Muscle layer of duodenum (tissue), 2 donors: ENCODE data around the gene ITGB2.
"Not testable (repeated sequence)": the region's sequence is repeated elsewhere in the genome, so short reads cannot be mapped to it uniquely, and the experiment has no call there.

Experiments used
- H3K27ac ChIP-seq: one replicate; pipeline ENCODE4 v1.7.0; 2013; ENCODE audit warnings: mild to moderate bottlenecking, low read length
- H3K27me3 ChIP-seq: one replicate; pipeline ENCODE4 v1.7.0; 2013; ENCODE audit warnings: low read depth, mild to moderate bottlenecking, control low read depth, low read length
- H3K36me3 ChIP-seq, 2 donors: one replicate each; pipeline ENCODE4 v1.7.0; 2013; ENCODE audit warnings: low read length in 2 of 2, control low read depth in 1 of 2, mild to moderate bottlenecking in 1 of 2; ENCODE audit not compliant: insufficient read depth in 2 of 2, control insufficient read depth in 1 of 2
- H3K4me1 ChIP-seq, 2 donors: one replicate each; pipeline ENCODE4 v1.7.0; 2013; ENCODE audit warnings: low read length in 2 of 2, mild to moderate bottlenecking in 2 of 2, control low read depth in 1 of 2, moderate library complexity in 1 of 2; ENCODE audit not compliant: insufficient read depth in 2 of 2, control insufficient read depth in 1 of 2
- H3K4me3 ChIP-seq, 2 donors: one replicate each; pipeline ENCODE4 v1.7.0; 2013; ENCODE audit warnings: low read length in 2 of 2, low read depth in 1 of 2, mild to moderate bottlenecking in 1 of 2
- H3K9me3 ChIP-seq, 2 donors: one replicate each; pipeline ENCODE4 v1.7.0; 2013; ENCODE audit warnings: low read length in 2 of 2, control low read depth in 1 of 2, mild to moderate bottlenecking in 1 of 2; ENCODE audit not compliant: control insufficient read depth in 1 of 2
- donor health status: healthy.

Gene ITGB2

DNA sequence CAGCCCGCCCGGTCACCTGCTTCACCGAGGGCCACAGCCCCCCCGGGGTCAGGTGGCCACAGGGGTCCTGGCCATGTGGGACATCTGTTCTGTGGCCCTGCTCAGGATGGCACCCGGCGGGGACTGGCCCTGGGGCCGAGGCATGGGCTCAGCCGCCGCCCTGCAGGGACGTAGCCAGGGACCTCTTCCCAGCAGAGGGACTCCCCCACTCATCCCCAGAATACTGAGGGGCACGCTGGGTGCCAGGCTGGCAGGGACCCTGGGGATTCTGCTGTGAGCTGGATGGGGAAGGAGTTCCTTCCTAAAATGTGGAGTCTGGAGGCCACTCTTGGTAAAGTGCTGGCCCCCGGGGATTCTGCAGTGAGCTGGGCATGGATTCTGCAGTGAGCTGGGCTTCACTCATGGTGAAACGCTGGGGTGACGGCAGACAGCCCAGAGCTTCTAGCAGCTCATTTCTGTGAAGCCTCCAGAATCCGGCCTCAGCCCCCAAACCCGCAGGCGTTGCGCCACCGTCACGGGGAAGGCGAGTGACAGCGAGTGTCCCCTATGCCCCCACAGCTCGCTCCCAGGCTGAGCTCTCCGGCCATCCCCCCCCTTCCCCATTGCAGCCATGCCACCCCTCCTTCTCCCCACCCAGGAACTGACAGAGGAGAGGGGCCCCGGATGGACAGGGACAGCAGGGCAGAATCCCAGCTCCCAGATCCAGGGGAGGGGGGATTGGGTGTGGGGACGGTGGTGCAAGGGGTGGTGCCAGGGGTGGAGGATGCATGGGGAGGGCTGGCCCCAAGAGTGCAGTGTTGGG is 1.4 kb downstream of the ITGB2 start:
- Histone ChIP-seq H3K4me3 (peak overlapping the region; percentile 32 to 52), H3K27me3 (no peaks in the 10 kb centered on the region), H3K36me3 (no peaks in the 10 kb centered on the region), H3K27ac (no peak overlapping the region), H3K4me1 (no peaks in the 10 kb centered on the region), H3K9me3 (no peaks in the 10 kb centered on the region)

DNA sequence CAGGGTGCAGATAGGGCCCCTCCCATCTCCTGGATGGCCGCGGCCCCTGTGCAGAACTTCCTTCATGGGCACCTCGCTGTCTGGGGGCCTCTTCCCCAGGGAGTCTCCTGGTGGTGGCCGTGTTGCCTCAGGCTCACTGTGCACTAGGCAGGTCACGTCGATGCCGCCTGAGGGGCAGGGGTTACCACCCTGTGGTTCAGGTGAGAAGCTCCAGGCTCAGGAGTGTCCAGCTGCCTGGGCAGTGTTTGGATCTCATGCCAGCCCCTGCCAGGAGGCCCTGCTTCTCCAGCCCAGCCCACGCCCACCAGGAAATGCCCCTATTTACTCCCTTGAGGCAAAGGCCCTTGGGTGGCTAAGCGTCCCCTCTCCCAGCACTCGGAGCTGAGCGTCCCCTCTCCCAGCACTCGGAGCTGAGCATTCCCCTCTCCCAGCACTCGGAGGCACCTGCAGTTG is 2.1 kb downstream of the ITGB2 start:
- Histone ChIP-seq H3K27me3 (no peaks in the 10 kb centered on the region), H3K4me3 (peak overlapping the region in 1 of 2 donors; percentile 32), H3K36me3 (no peaks in the 10 kb centered on the region), H3K9me3 (no peaks in the 10 kb centered on the region), H3K4me1 (no peaks in the 10 kb centered on the region), H3K27ac (no peak overlapping the region)

DNA sequence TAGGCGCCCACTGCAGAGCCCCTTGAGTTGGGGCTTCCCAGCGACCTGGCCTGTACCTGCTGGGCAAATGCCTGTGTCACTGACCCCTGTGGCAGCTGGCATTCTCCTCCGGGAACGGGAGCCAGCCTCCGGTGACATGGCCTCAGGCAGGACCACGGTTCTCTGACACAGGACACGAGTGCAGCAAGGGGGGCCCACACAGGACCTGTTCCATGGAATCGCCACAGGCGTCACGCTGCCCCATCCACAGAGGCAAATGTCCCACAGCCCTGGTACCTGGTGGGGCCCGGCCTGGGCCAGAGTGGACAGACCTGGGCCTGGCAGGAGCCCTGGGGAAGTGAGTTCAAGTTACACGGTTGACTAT is 2.6 kb downstream of the ITGB2 start:
- no peak overlapping the region for H3K27ac ChIP-seq
- H3K4me3 ChIP-seq = no peak overlapping the region
- no peaks in the 10 kb centered on the region for H3K4me1 ChIP-seq
- no peaks in the 10 kb centered on the region for H3K27me3 ChIP-seq
- H3K36me3 ChIP-seq = no peaks in the 10 kb centered on the region
- H3K9me3 ChIP-seq = no peaks in the 10 kb centered on the region

DNA sequence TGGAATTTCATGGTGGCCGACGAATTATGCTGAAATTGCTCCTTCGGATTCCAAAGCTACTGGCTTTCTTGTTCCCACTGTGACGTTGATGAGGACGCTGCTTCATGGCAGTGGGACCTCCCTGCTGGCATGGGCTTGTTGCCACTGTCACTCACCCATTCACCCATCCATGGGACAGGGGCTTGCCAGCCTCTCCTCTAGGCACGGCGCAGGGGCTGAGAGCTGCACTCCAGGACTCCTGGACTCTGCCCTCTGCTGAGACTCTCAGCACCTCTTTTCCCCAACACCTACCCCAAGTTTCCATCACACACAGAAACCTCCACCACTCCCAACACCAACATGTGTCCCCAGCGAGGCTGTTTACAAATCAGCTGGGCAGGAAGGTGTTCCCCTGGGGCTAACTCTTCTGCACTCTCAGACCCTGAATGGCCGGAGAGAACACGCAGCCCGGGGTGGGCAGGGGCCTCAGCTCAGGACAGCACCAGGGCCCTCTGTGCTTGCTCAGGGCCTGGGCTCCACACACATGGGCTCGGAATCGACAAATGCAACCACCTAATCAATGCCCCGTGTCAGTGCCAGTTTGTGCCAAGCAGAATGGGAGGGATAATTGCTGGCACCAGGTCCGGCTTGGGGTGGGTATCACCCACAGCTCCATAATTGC is 3.1 kb downstream of the ITGB2 start:
- Histone ChIP-seq H3K36me3 (no peaks in the 10 kb centered on the region), H3K27ac (no peak overlapping the region), H3K27me3 (no peaks in the 10 kb centered on the region), H3K4me1 (no peaks in the 10 kb centered on the region), H3K9me3 (no peaks in the 10 kb centered on the region), H3K4me3 (no peak overlapping the region)

DNA sequence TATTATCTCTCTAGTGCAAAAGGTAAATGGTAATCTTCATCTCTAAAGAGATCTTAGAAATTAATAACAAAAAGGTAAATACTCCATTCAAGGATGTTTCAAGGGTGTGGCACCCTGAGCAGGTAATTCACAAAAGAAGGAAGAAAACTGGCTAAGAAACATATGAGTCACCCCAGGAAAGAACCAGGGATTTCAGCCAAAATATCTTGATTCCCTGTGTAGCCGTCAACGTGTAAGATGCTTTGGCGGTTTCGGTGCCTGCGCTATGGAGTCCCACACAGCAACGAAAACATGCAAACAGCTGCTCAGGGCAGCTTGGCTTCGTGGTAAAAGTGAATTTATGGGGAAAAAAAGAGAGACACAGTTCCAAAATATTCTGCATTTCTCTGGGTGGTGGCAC is 3.7 kb downstream of the ITGB2 start:
- H3K27ac ChIP-seq = no peak overlapping the region
- H3K36me3 ChIP-seq = no peaks in the 10 kb centered on the region
- peaks cover 0 to 5% of the 10 kb centered on the region in 2 donors for H3K4me1 ChIP-seq
- H3K27me3 ChIP-seq = no peaks in the 10 kb centered on the region
- H3K4me3 ChIP-seq = no peak overlapping the region
- no peaks in the 10 kb centered on the region for H3K9me3 ChIP-seq

DNA sequence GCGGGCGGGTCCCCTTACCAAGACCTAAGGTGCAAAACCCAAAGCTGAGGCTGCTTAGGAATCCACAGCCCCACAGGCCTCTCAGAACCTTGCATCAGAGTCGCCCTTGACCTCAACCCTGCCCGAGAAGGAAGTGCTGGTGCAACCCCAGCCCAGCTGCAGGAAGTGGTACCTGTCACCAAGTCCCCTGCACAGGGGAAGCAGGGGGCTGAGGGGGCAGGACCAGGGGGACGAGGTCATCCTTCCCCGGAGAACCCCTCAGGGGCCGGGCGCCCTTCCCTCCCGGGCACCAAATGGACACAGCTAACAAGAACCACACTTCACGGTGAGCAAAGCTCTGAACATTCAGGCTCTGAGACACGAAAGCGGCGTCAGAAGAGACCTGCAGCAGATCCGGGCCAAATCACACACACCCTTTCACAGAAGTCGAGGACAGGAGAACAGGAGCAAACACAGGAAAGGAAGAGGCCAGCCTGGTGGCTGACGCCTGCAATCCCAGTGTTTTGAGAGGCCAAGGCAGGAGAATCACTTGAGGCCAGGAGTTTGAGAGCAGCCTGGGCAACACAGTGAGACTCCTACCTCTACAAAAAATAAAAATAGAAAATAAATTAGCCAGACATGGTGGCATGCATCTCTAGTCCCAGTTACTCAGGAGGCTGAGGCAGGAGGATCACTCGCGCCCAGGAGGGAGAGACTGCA is 6.4 kb downstream of the ITGB2 start:
- Histone ChIP-seq H3K4me1 (peaks cover 13 to 16% of the 10 kb centered on the region in 2 donors), H3K9me3 (no peaks in the 10 kb centered on the region), H3K4me3 (no peak overlapping the region), H3K27ac (no peak overlapping the region), H3K36me3 (no peaks in the 10 kb centered on the region), H3K27me3 (no peaks in the 10 kb centered on the region)

DNA sequence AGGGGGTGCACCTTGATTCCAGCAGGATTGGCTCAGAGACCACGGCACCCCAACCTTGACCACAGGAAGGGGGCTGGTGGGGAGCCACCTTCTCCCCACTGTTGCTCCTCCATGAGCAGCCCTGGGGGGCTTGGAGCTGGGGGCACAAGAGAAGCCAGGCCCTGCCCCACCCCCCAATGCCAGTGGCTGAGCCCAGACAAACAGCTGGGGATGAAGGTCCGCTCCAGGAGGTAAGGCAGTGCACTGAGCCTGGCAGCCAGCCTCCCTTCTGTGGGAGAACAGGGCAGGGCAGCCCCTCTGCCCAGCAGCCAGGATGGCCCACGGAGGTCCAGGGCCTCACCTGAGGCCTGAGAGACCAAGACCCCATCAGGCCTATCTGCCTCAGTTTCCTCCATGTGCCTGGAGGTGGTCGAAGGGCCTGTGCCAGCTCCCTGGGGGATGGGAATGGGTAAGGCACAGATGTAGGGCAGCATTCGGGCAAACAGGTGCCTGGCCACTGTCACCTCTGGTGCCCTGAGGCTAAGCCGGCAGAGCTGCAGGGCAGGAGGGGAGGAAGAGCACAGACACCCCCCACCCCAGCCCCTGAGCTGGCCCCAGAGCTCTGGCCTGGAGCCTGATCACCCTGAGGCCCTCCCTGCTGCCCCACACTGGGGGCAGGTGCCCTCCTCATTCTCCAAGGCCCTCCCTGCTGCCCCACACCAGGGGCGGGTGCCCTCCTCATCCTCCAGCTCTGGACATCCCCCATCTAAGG is 7.1 kb downstream of the ITGB2 start:
- Histone ChIP-seq H3K27me3 (no peaks in the 10 kb centered on the region), H3K27ac (peak overlapping the region; percentile 16), H3K4me1 (peaks cover 13 to 16% of the 10 kb centered on the region in 2 donors), H3K4me3 (no peak overlapping the region), H3K36me3 (no peaks in the 10 kb centered on the region), H3K9me3 (no peaks in the 10 kb centered on the region)

DNA sequence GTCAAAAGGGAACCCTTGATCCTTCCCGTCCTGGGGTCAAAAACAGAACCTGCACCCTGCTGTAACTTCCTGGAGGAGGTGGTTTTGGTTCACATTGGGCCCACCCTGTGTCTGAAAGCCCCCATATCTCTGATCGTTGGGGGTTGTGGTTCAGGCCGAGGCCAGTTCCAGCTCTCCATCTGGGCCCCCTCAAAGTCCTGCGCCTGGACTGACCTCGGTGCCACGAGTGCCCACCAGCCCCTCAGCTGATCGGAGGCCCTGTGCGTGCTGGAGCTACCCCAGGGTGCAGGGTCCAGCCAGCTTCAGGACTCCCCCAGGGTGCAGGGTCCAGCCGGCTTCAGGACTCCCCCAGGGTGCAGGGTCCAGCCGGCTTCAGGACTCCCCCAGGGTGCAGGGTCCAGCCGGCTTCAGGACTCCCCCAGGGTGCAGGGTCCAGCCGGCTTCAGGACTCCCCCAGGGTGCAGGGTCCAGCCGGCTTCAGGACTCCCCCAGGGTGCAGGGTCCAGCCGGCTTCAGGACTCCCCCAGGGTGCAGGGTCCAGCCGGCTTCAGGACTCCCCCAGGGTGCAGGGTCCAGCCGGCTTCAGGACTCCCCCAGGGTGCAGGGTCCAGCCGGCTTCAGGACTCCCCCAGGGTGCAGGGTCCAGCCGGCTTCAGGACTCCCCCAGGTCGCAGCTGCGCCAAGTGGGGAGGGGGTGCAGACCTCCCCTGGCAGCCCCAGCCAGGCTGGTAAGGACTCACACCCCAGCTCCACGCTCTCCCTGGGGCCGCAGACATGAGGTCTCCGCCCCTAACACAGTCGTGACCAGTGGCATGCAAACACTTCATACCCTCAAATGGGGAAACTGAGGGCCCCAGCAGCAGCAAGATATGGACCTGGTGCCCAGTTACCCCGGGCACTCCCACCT is 7.9 kb downstream of the ITGB2 start:
- not testable (repeated sequence) for H3K9me3 ChIP-seq, H3K36me3 ChIP-seq, H3K4me3 ChIP-seq, H3K27me3 ChIP-seq
- H3K4me1 ChIP-seq = peaks cover 13 to 16% of the 10 kb centered on the region in 2 donors
- peak overlapping the region; percentile 39 for H3K27ac ChIP-seq

DNA sequence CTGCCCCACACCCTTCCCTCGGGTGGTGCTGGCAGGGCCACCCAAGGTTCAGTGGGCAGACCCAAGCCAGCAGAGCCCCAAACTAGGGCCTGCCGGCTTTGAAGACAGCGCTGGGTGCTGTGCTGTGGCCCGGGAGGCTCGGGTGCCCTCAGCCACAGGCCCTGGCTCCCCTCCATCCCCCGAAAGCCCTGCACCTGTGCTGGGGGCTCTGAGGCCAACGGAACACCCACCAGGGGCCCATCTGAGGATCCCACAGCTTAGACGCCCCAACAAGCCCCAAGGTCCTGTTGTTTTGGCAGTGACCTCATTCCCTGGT is 8.6 kb downstream of the ITGB2 start:
- Histone ChIP-seq H3K27ac (peak overlapping the region; percentile 39), H3K4me3 (no peak overlapping the region), H3K36me3 (no peaks in the 10 kb centered on the region), H3K27me3 (no peaks in the 10 kb centered on the region), H3K9me3 (no peaks in the 10 kb centered on the region), H3K4me1 (peaks cover 13 to 22% of the 10 kb centered on the region in 2 donors)

DNA sequence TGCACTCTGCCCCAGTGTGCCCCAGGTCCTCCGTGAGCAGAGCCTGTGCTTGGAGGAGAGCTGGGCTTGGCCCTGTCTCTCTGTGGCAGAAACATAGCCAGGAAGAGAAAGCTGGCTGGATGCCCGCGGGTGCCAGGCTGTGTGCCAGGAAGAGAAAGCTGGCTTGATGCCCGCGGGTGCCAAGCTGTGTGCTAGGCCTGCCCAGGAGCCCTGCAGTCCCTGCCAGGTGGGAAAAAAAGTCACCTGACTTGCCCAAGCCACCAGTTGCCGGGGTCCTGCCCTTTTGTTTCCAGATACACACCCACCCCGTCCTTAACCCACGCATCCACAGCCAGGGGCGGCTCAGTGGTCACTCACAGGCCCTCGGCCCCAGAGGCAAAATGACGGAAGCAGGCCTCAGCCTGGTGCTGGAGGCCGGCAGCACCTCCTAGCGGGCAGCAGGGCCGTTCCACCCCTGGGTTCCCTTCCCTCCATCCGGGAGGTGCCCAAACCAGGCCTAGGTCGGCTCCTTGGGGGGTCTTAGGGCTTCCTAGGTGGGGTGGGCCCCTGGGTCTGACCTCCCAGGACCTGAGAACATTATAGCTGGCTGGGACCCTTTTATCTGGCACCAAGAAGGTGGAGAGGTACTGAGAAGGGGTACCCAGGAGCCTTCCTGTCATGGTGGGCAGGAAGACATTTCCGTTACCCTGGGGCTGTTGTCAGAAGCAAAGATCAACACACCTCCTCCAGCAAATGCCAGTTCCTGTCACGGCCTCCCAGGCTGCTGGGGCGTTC is 9.1 kb downstream of the ITGB2 start:
- Histone ChIP-seq H3K27ac (peak overlapping the region; percentile 56), H3K4me3 (no peak overlapping the region), H3K9me3 (no peaks in the 10 kb centered on the region), H3K27me3 (no peaks in the 10 kb centered on the region), H3K36me3 (no peaks in the 10 kb centered on the region), H3K4me1 (peaks cover 13 to 25% of the 10 kb centered on the region in 2 donors)
